Retinal pigment epithelial cell (primary cell): ENCODE measurements around the gene NCMAP.

Experiments
- DNase-seq: peaks from one replicate; pipeline ENCODE4 v3.0.0-alpha.2; 2010; ENCODE audit warnings: low read depth
- H3K4me3 ChIP-seq: 2 replicates; pipeline ENCODE4 v1.5.1; 2011; ENCODE audit warnings: mild to moderate bottlenecking, low read length, control low read depth, moderate library complexity
- CTCF ChIP-seq: conservative IDR thresholded peaks from 2 replicates; pipeline ENCODE4 v1.5.1; 2011; ENCODE audit warnings: low read depth, low read length, control low read depth, inconsistent platforms

The NCMAP gene

GRCh38 chr1:24553931-24554330 lies 2.0 kb upstream of the NCMAP start:
- TF ChIP-seq CTCF, result no peak
- no peak for DNase-seq
- H3K4me3 ChIP-seq, result no peak overlapping the region

GRCh38 chr1:24554714-24555113 lies 1.2 kb upstream of the NCMAP start:
- DNase-seq, result no peak
- no peak overlapping the region for H3K4me3 ChIP-seq
- no peak for TF ChIP-seq CTCF

GRCh38 chr1:24556414-24556795 lies 518 bp downstream of the NCMAP start:
- no peak for DNase-seq
- no peak for TF ChIP-seq CTCF
- peak overlapping the region; percentile 25 for H3K4me3 ChIP-seq

- TF ChIP-seq CTCF, result no peak
Observed at GRCh38 chr1:24557220-24557619, 1.3 kb downstream of the NCMAP start.

GRCh38 chr1:24557711-24558131 lies 1.8 kb downstream of the NCMAP start:
- no peak for TF ChIP-seq CTCF
- no peak for DNase-seq
- H3K4me3 ChIP-seq, result no peak overlapping the region

More at GRCh38 chr1:24557220-24557619, 1.3 kb downstream of the NCMAP start:
- no peak for DNase-seq
- no peak overlapping the region for H3K4me3 ChIP-seq

GRCh38 chr1:24558455-24558854 lies 2.6 kb downstream of the NCMAP start:
- DNase-seq, result no peak
- H3K4me3 ChIP-seq, result no peak overlapping the region
- TF ChIP-seq CTCF, result no peak

- TF ChIP-seq CTCF, result no peak
- no peak overlapping the region for H3K4me3 ChIP-seq
- no peak for DNase-seq
Observed at GRCh38 chr1:24558902-24559791, 3.3 kb downstream of the NCMAP start.
